CD14-positive monocyte (primary cell): ENCODE data around the gene CCDC88C. TPM values are rescaled to one million over a fixed set of nuclear protein-coding genes. Genes with fewer than 3 reads are reported as not detected.

Source experiments
- DNase-seq, 3 donors: peaks; one replicate each; pipeline ENCODE4 v3.0.0-alpha.2; 2011 to 2022
- H2AFZ ChIP-seq: 2 replicates; pipeline ENCODE4 v1.6.0; 2012; ENCODE audit warnings: mild to moderate bottlenecking, low read depth, low read length, inconsistent platforms; ENCODE audit not compliant: insufficient read depth, poor library complexity, severe bottlenecking
- H3K27ac ChIP-seq, 2 donors: 1 replicate in 1 of 2; 2 replicates in 1 of 2; pipeline ENCODE4 v1.5.1; 2012 to 2013; ENCODE audit warnings: low read length in 2 of 2, control low read depth in 1 of 2, inconsistent platforms in 1 of 2, low read depth in 1 of 2, mild to moderate bottlenecking in 1 of 2
- H3K27me3 ChIP-seq, 2 donors: one replicate each; pipeline versions ENCODE4 v1.6.0 to v1.6.1; 2011 to 2013; ENCODE audit warnings: low read length in 2 of 2; ENCODE audit not compliant: control insufficient read depth in 2 of 2, insufficient read depth in 2 of 2
- H3K36me3 ChIP-seq, 2 donors: replicated peaks in 1 of 2; 1 replicate in 1 of 2; 2 replicates in 1 of 2; pipeline versions ENCODE4 v1.5.1 to v1.6.1; 2012 to 2013; ENCODE audit warnings: low read length in 2 of 2, control low read depth in 1 of 2, inconsistent platforms in 1 of 2, mild to moderate bottlenecking in 1 of 2; ENCODE audit not compliant: insufficient read depth in 2 of 2, control insufficient read depth in 1 of 2
- H3K4me1 ChIP-seq, 2 donors: 1 replicate in 1 of 2; 2 replicates in 1 of 2; pipeline versions ENCODE4 v1.5.1 to v1.6.1; 2012 to 2013; ENCODE audit warnings: low read length in 2 of 2, control low read depth in 1 of 2, inconsistent platforms in 1 of 2, mild to moderate bottlenecking in 1 of 2, moderate library complexity in 1 of 2; ENCODE audit not compliant: insufficient read depth in 2 of 2, control insufficient read depth in 1 of 2
- H3K4me2 ChIP-seq: replicated peaks from 2 replicates; pipeline ENCODE3; 2012; ENCODE audit warnings: low read length, moderate library complexity, mild to moderate bottlenecking; ENCODE audit not compliant: poor library complexity, severe bottlenecking; ENCODE audit errors: extremely low read depth
- H3K4me3 ChIP-seq, 3 experiments: fragments of 200-600 bp in 1 of 3; sonication (generic) in 1 of 3; replicated peaks in 1 of 3; 1 replicate in 2 of 3; 2 replicates in 1 of 3; pipeline ENCODE4 v1.5.1; 2011 to 2013; ENCODE audit warnings: low read length in 3 of 3, mild to moderate bottlenecking in 3 of 3, control low read depth in 2 of 3, low read depth in 2 of 3, inconsistent platforms in 1 of 3, moderate library complexity in 1 of 3
- H3K79me2 ChIP-seq: 2 replicates; pipeline ENCODE4 v1.6.0; 2012; ENCODE audit warnings: mild to moderate bottlenecking, control low read depth, inconsistent platforms, low read length, moderate library complexity; ENCODE audit not compliant: insufficient read depth
- H3K9ac ChIP-seq: 2 replicates; pipeline ENCODE4 v1.6.0; 2017; ENCODE audit warnings: low read length, mild to moderate bottlenecking; ENCODE audit not compliant: insufficient read depth, poor library complexity, severe bottlenecking
- H3K9me3 ChIP-seq, 2 donors: replicated peaks in 1 of 2; 1 replicate in 1 of 2; 2 replicates in 1 of 2; pipeline versions ENCODE4 v1.5.1 to v1.6.1; 2012 to 2013; ENCODE audit warnings: low read length in 2 of 2, control low read depth in 1 of 2; ENCODE audit not compliant: control insufficient read depth in 1 of 2, insufficient read depth in 1 of 2
- H4K20me1 ChIP-seq: 2 replicates; pipeline ENCODE4 v1.6.0; 2012; ENCODE audit warnings: mild to moderate bottlenecking, low read length, control low read depth, moderate library complexity; ENCODE audit not compliant: insufficient read depth
- H3K27ac Mint-ChIP-seq, 7 donors: one replicate each; pipeline ENCODE4 v1.8.0; 2020; ENCODE audit warnings: mild to moderate bottlenecking in 7 of 7, mixed read lengths in 7 of 7, moderate library complexity in 6 of 7, inconsistent platforms in 2 of 7
- H3K27me3 Mint-ChIP-seq, 3 donors: one replicate each; pipeline ENCODE4 v1.8.0; 2021 to 2022; ENCODE audit warnings: low read depth in 3 of 3, mild to moderate bottlenecking in 3 of 3, mixed read lengths in 3 of 3, moderate library complexity in 3 of 3, inconsistent platforms in 1 of 3
- H3K36me3 Mint-ChIP-seq, 2 donors: one replicate each; pipeline ENCODE4 v1.8.0; 2020; ENCODE audit warnings: mixed read lengths in 2 of 2, inconsistent platforms in 1 of 2, mild to moderate bottlenecking in 1 of 2
- H3K4me1 Mint-ChIP-seq: one replicate; pipeline ENCODE4 v1.8.0; 2020; ENCODE audit warnings: mild to moderate bottlenecking, mixed read lengths
- H3K4me3 Mint-ChIP-seq, 2 donors: one replicate each; pipeline ENCODE4 v1.8.0; 2020; ENCODE audit warnings: mild to moderate bottlenecking in 2 of 2, mixed read lengths in 2 of 2, moderate library complexity in 1 of 2
- H3K9me3 Mint-ChIP-seq, 7 donors: one replicate each; pipeline ENCODE4 v1.8.0; 2020 to 2022; ENCODE audit warnings: mixed read lengths in 7 of 7, mild to moderate bottlenecking in 6 of 7, moderate library complexity in 6 of 7, inconsistent platforms in 2 of 7
- CTCF ChIP-seq: fragments of 200-600 bp; IDR thresholded peaks from one replicate; pipeline ENCODE4 v1.8.0; 2022; ENCODE audit warnings: antibody characterized with exemption, mild to moderate bottlenecking
- WGBS: methylation state at CpG from one replicate; pipeline ENCODE4 v1.1.5; 2013; ENCODE audit warnings: missing lambda C conversion rate; ENCODE audit not compliant: insufficient coverage; 5-methylcytosine and 5-hydroxymethylcytosine counted together
- intact Hi-C, 2 donors: fragments of 100-400 bp; cut with micrococcal nuclease; formaldehyde crosslinking; loops; one replicate each; pipeline versions ENCODE4 v1.15.0 to v1.15.1; 2023
- polyA plus RNA-seq, 3 donors: library from polyadenylated mRNA; depleted of rRNA in 1 of 3; unstranded in 2 of 3; stranded (reverse) in 1 of 3; fragments of 300-500 nt in 2 of 3; fragments of >200 nt in 1 of 3; fragmentation: Illumina TruSeq in 2 of 3; gene quantifications; 1 replicate in 2 of 3; 2 replicates in 1 of 3; pipeline ENCODE4 v1.2.3, GENCODE V29; 2012 to 2021

CCDC88C gene
- polyA plus RNA-seq, 3 donors, result 11.6 to 69.7 (median 12.3) TPM

DNA sequence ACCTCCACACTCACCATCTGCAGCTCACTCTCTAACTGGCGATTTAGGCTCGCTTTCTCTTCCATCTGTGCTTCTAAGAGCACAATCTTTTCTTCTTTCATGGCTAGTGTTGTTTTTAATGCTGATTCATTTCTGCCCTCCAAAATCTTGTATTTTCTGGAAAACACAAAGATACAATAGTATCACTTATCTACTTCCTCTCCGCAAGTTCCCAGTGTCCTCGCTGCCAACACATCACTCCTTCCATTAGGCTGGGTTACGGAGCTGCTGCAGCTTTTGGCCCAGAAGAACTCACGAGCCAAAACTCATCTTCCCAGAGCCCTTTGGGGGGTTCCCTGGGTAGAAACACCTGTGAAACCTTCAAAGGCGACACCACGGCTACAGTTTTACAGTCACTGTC lies 109.3 kb downstream of the CCDC88C start:
- H3K4me3 Mint-ChIP-seq, result no peak overlapping the region
- no peak overlapping the region for H3K27ac ChIP-seq
- WGBS, result 100% methylated on average over 4 of the region's 8 CpGs
- H3K27me3 ChIP-seq, result no peaks in the 10 kb centered on the region
- no peaks in the 10 kb centered on the region for H3K9me3 ChIP-seq
- H3K4me1 ChIP-seq, result peaks cover 10 to 13% of the 10 kb centered on the region in 2 donors
- H3K27ac Mint-ChIP-seq, result peak overlapping the region in 1 of 7 donors; percentile 4
- H3K4me3 ChIP-seq, result no peak overlapping the region
- intact Hi-C loops, result no loop called here
- H3K36me3 ChIP-seq, result peaks cover 80 to 93% of the 10 kb centered on the region in 2 donors
- peaks cover 41% of the 10 kb centered on the region for H3K79me2 ChIP-seq
- peaks cover 0 to 2% (median 0%) of the 10 kb centered on the region in 3 donors for H3K27me3 Mint-ChIP-seq
- H2AFZ ChIP-seq, result no peak overlapping the region
- peaks cover 85 to 97% of the 10 kb centered on the region in 2 donors for H3K36me3 Mint-ChIP-seq
- H3K9ac ChIP-seq, result no peak overlapping the region
- no peak overlapping the region for H3K4me2 ChIP-seq
- DNase-seq, result no peak
- peaks cover 70% of the 10 kb centered on the region for H4K20me1 ChIP-seq
- peaks cover 11% of the 10 kb centered on the region for H3K4me1 Mint-ChIP-seq
- no peak for TF ChIP-seq CTCF
- H3K9me3 Mint-ChIP-seq, result peaks cover 0 to 2% (median 0%) of the 10 kb centered on the region in 7 donors

GRCh38 chr14:91307652-91308051 lies 110.0 kb downstream of the CCDC88C start:
- Histone ChIP-seq H2AFZ (no peak overlapping the region), H3K9ac (no peak overlapping the region), H3K4me1 (peaks cover 10 to 13% of the 10 kb centered on the region in 2 donors), H4K20me1 (peaks cover 72% of the 10 kb centered on the region), H3K27me3 (no peaks in the 10 kb centered on the region), H3K79me2 (peaks cover 40% of the 10 kb centered on the region), H3K9me3 (no peaks in the 10 kb centered on the region), H3K36me3 (peaks cover 78 to 93% of the 10 kb centered on the region in 2 donors), H3K4me2 (no peak overlapping the region), H3K27ac (peak overlapping the region in 1 of 2 donors; percentile 20), H3K4me3 (no peak overlapping the region)
- Mint-ChIP-seq H3K4me3 (no peak overlapping the region), H3K4me1 (peaks cover 11% of the 10 kb centered on the region), H3K27ac (peak overlapping the region in 2 of 7 donors; percentile 54 to 61), H3K9me3 (peaks cover 0 to 2% (median 0%) of the 10 kb centered on the region in 7 donors), H3K36me3 (peaks cover 81 to 97% of the 10 kb centered on the region in 2 donors), H3K27me3 (peaks cover 0 to 2% (median 0%) of the 10 kb centered on the region in 3 donors)
- DNase-seq, result no peak
- TF ChIP-seq CTCF, result no peak
- intact Hi-C loops, result no loop called here
- WGBS, result over 99% methylated on average over 7 of the region's 7 CpGs
